Spleen (tissue), 11 donors: ENCODE measurements around the gene STK4. TPM values are rescaled to one million over a fixed set of nuclear protein-coding genes. Genes with fewer than 3 reads are reported as not detected.

Source experiments
- DNase-seq: peaks from one replicate; pipeline ENCODE4 v3.0.0-alpha.2; 2020
- H3K27ac ChIP-seq, 8 donors: fragments of 200-600 bp; sonication (generic) in 7 of 8; 1 replicate in 4 of 8; 2 replicates in 4 of 8; pipeline versions ENCODE4 v1.5.0 to v1.8.0; 2016 to 2021; ENCODE audit warnings: inconsistent platforms in 4 of 8, mild to moderate bottlenecking in 4 of 8, moderate library complexity in 1 of 8
- H3K27me3 ChIP-seq, 7 donors: fragments of 200-600 bp; sonication (generic) in 6 of 7; replicated peaks in 1 of 7; 1 replicate in 4 of 7; 2 replicates in 3 of 7; pipeline versions ENCODE4 v1.5.0 to v1.8.0; 2016 to 2021; ENCODE audit warnings: inconsistent platforms in 3 of 7, mild to moderate bottlenecking in 1 of 7
- H3K36me3 ChIP-seq, 6 donors: fragments of 200-600 bp; sonication (generic) in 5 of 6; 1 replicate in 4 of 6; 2 replicates in 2 of 6; pipeline versions ENCODE4 v1.5.0 to v1.8.0; 2016 to 2021; ENCODE audit warnings: inconsistent platforms in 2 of 6
- H3K4me1 ChIP-seq, 6 donors: fragments of 200-600 bp; sonication (generic) in 5 of 6; 1 replicate in 3 of 6; 2 replicates in 3 of 6; pipeline versions ENCODE4 v1.5.0 to v1.8.0; 2016 to 2021; ENCODE audit warnings: inconsistent platforms in 3 of 6
- H3K4me3 ChIP-seq, 8 donors: fragments of 200-600 bp; sonication (generic) in 7 of 8; 1 replicate in 4 of 8; 2 replicates in 4 of 8; pipeline versions ENCODE4 v1.5.0 to v1.8.0; 2016 to 2021; ENCODE audit warnings: inconsistent platforms in 4 of 8, mild to moderate bottlenecking in 4 of 8, moderate library complexity in 2 of 8
- H3K9me3 ChIP-seq, 8 donors: fragments of 200-600 bp; sonication (generic) in 7 of 8; 1 replicate in 4 of 8; 2 replicates in 4 of 8; pipeline versions ENCODE4 v1.5.0 to v1.8.0; 2016 to 2021; ENCODE audit warnings: inconsistent platforms in 4 of 8
- POLR2A ChIP-seq, 3 donors: fragments of 450-650 bp; IDR thresholded peaks; one replicate each; pipeline ENCODE4 v1.5.1; 2017; ENCODE audit warnings: antibody characterized with exemption in 3 of 3, mild to moderate bottlenecking in 1 of 3
- POLR2AphosphoS5 ChIP-seq, 3 donors: sonication (generic); formaldehyde crosslinking; IDR thresholded peaks; one replicate each; pipeline ENCODE4 v1.5.1; 2017; ENCODE audit warnings: antibody characterized with exemption in 3 of 3
- WGBS, 5 donors: extraction: QIAGEN DNeasy Blood & Tissue Kit in 3 of 5; methylation state at CpG; one replicate each; pipeline versions ENCODE4 v1.1.5 to v1.1.7; 2013 to 2018; 5-methylcytosine and 5-hydroxymethylcytosine counted together
- intact Hi-C: fragments of 100-400 bp; cut with DNase I; formaldehyde crosslinking; loops from one replicate; pipeline ENCODE4 v1.15.0; 2023; ENCODE audit warnings: low total_unique reads
- polyA plus RNA-seq, 3 donors: library from polyadenylated mRNA; stranded (reverse); fragments of 200-250 nt; gene quantifications; one replicate each; pipeline ENCODE4 v1.2.1, GENCODE V29; 2013
- total RNA-seq, 7 donors: library from RNA; depleted of rRNA in 3 of 7; stranded (reverse); fragments of >200 nt in 3 of 7; fragmentation: NEBNext Ultra II Directional in 4 of 7; extraction: Animal tissue kit (Norgen Biotek cat#: 25700) in 4 of 7; gene quantifications; one replicate each; pipeline versions ENCODE4 v1.1.0 to v1.2.1, GENCODE V29; 2016 to 2021
- TF ChIP-seq, protein P1 (sequence below), 11 experiments: fragments of 200-600 bp in 7 of 11; fragments of 450-650 bp in 4 of 11; sonication (generic) in 4 of 11; IDR thresholded peaks in 8 of 11; conservative IDR thresholded peaks in 3 of 11; 1 replicate in 7 of 11; 2 replicates in 4 of 11; pipeline versions ENCODE4 v1.4.0 to v1.8.0; 2016 to 2021; ENCODE audit warnings: antibody characterized with exemption in 11 of 11, inconsistent platforms in 4 of 11, mild to moderate bottlenecking in 1 of 11
- donor health status: healthy with polysubstance abuse.
- donor health status: DM: no; HTN: no; CAD: no; lungs with moderate emphysema.
- donor health status: DM: no; HTN: no; CAD: no.
- donor health status: Bipolar disorder and iron deficiency.
- donor health status: healthy.
- donor health status: DM: no; HTN: no; CAD: no.
- donor health status: DM: yes; HTN: yes; CAD: no.

Gene STK4
- total and polyA plus RNA-seq, 10 donors = 19.0 to 241 (median 124) TPM

DNA sequence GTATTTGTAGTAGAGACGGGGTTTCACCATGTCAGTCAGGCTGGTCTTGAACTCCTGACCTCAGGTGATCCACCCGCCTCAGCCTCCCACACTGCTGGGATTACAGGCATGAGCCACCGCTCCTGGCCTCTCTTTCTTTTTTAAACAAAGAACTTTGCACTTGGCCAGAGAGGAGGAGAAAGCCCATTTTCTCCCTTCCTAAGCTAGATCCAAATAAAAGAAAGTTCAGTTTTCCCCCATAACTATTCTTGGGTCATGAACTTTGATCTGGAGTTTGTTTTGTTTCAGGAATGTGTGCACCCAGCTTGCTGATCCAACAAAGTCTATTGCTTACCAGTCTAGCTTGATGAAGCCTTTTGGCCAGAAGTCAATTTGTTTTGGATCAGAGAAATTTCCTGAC lies 111.2 kb downstream of the STK4 start:
- H3K4me1 ChIP-seq = peaks cover 0 to 2% (median 0%) of the 10 kb centered on the region in 6 donors

DNA sequence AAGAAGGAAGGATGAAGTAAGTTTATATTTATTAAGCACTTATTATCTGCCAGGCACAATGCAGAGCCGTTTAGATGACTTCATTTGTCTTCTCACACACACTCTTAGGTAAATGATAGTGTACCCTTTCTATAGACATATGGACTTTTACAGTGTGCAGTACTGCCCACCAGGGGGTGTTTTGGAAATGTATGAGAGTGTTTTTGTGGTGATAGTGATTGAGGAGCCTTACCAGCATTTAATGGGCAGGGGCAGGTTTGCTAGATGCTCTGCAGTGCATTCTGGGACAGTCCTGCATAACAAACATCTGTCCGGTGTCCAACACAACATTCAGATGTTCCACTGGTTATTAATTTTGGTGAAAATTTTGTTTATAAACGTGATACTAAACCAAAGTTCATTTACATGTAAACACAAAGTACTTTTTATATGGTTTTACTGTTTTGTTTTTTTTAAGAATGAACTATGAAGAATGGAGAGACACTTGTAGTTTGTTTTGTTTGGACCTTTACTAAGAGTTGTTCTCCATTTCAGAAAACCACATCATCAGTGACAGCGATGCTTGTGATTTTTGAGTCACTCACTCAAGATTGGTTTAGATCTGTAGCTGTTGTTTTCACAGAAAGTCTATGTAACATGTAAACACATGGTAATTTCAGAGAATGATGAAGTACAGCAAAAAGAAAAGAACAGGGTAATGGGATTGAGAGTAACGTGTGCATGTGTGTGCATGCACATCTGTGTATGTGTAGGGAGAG lies 114.7 kb downstream of the STK4 start:
- H3K27me3 ChIP-seq = no peaks in the 10 kb centered on the region
- DNase-seq = no peak
- WGBS, 5 donors = 87 to 91% (median 90%) methylated on average over 5 of the region's 5 CpGs
- no peak overlapping the region for H3K4me3 ChIP-seq
- H3K27ac ChIP-seq = no peak overlapping the region
- H3K9me3 ChIP-seq = peaks cover 0 to 20% (median 17%) of the 10 kb centered on the region in 8 donors
- TF ChIP-seq, protein P1, sequence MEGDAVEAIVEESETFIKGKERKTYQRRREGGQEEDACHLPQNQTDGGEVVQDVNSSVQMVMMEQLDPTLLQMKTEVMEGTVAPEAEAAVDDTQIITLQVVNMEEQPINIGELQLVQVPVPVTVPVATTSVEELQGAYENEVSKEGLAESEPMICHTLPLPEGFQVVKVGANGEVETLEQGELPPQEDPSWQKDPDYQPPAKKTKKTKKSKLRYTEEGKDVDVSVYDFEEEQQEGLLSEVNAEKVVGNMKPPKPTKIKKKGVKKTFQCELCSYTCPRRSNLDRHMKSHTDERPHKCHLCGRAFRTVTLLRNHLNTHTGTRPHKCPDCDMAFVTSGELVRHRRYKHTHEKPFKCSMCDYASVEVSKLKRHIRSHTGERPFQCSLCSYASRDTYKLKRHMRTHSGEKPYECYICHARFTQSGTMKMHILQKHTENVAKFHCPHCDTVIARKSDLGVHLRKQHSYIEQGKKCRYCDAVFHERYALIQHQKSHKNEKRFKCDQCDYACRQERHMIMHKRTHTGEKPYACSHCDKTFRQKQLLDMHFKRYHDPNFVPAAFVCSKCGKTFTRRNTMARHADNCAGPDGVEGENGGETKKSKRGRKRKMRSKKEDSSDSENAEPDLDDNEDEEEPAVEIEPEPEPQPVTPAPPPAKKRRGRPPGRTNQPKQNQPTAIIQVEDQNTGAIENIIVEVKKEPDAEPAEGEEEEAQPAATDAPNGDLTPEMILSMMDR (IDR thresholded peaks at IDR 0.05 in 8 of 11, conservative IDR thresholded peaks at IDR 0.05 in 3 of 11) = peak in 2 of 11 experiments; percentile 12 to 21
- TF ChIP-seq POLR2A (IDR thresholded peaks at IDR 0.05) = no peak
- H3K4me1 ChIP-seq = no peaks in the 10 kb centered on the region
- peaks cover 3 to 99% (median 71%) of the 10 kb centered on the region in 6 donors for H3K36me3 ChIP-seq
- intact Hi-C loops = no loop called here

More for the DNA sequence above, 111.2 kb downstream of the STK4 start:
- Histone ChIP-seq H3K4me3 (no peak overlapping the region), H3K27ac (no peak overlapping the region), H3K9me3 (peaks cover 0 to 14% (median 11%) of the 10 kb centered on the region in 8 donors), H3K27me3 (no peaks in the 10 kb centered on the region), H3K36me3 (peaks cover 6 to 100% (median 91%) of the 10 kb centered on the region in 6 donors)
- TF ChIP-seq POLR2A (IDR thresholded peaks at IDR 0.05) (no peak), POLR2AphosphoS5 (IDR thresholded peaks at IDR 0.05) (no peak)
- TF ChIP-seq, protein P1 (IDR thresholded peaks at IDR 0.05 in 8 of 11, conservative IDR thresholded peaks at IDR 0.05 in 3 of 11) = no peak
- 91 to 98% (median 96%) methylated on average over 3 of the region's 3 CpGs for WGBS, 5 donors
- DNase-seq = no peak
- intact Hi-C loops = no loop called here

DNA sequence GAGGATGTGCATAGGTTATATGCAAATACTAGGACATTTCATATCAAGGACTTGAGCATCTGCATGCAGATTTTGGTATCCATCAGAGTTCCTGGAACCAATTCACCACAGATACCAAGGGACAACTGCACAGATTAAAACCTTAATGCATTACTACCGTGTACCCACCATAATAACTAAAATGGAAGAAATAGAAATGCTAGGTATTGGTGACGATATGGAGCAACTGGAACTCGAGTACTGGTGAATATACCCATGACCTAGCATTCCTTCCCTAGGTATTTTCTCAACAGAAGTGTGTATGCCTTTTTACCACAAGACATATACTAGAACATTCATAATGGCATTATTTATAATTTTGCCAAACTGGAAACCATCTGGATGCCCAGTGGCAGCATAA lies 116.2 kb downstream of the STK4 start:
- Histone ChIP-seq H3K4me1 (peaks cover 0 to 7% (median 0%) of the 10 kb centered on the region in 6 donors), H3K9me3 (peaks cover 0 to 20% (median 17%) of the 10 kb centered on the region in 8 donors), H3K27me3 (no peaks in the 10 kb centered on the region), H3K27ac (no peak overlapping the region), H3K4me3 (no peak overlapping the region), H3K36me3 (peaks cover 3 to 92% (median 57%) of the 10 kb centered on the region in 6 donors)
- intact Hi-C loops = no loop called here
- no peak for DNase-seq
- TF ChIP-seq POLR2AphosphoS5 (IDR thresholded peaks at IDR 0.05) (no peak), POLR2A (IDR thresholded peaks at IDR 0.05) (no peak)
- TF ChIP-seq, protein P1 (IDR thresholded peaks at IDR 0.05 in 8 of 11, conservative IDR thresholded peaks at IDR 0.05 in 3 of 11) = no peak
- WGBS, 5 donors = 92 to 98% (median 95%) methylated on average over 3 of the region's 3 CpGs

DNA sequence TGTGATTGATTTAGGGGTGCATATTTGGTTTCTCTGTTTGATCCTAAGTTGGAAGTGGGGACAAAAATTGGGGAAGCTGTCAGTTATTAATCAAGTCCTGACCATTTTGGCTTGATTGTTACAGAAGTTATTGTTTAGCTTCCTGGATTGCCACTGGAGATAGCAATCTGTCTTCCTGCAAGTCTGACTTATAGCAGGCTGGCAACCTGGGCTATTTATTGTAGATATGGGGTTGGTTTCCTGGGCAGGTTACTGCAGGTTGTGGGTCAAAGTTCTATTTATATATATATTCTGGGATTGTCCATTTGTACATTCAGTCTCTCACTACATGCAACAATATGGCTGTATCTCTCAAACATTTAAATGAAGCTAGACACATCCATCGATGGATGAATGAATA lies 116.8 kb downstream of the STK4 start:
- TF ChIP-seq, protein P1 (IDR thresholded peaks at IDR 0.05 in 8 of 11, conservative IDR thresholded peaks at IDR 0.05 in 3 of 11) = no peak
- TF ChIP-seq POLR2A (IDR thresholded peaks at IDR 0.05) (no peak), POLR2AphosphoS5 (IDR thresholded peaks at IDR 0.05) (no peak)
- peaks cover 0 to 20% (median 17%) of the 10 kb centered on the region in 8 donors for H3K9me3 ChIP-seq
- intact Hi-C loops = no loop called here
- H3K4me3 ChIP-seq = no peak overlapping the region
- peaks cover 3 to 86% (median 51%) of the 10 kb centered on the region in 6 donors for H3K36me3 ChIP-seq
- H3K4me1 ChIP-seq = peaks cover 0 to 10% (median 0%) of the 10 kb centered on the region in 6 donors
- 94 to 100% (median 98%) methylated on average over 1 of the region's 1 CpG for WGBS, 5 donors
- H3K27ac ChIP-seq = no peak overlapping the region
- no peak for DNase-seq
- H3K27me3 ChIP-seq = no peaks in the 10 kb centered on the region
